ENCODE measurements around the gene ZNF273.
"Not testable (repeated sequence)": the region's sequence is repeated elsewhere in the genome, so short reads cannot be mapped to it uniquely, and the experiment has no call there.

ZNF273 gene

GRCh38 chr7:64902806-64903721 is at the start of gene ZNF273:
Gene ZNF273 (plus strand): TSS chr7:64903273. CDS start chr7:64903318, 45 bp downstream.
- DNase-seq, result peak; percentile 89

DNA sequence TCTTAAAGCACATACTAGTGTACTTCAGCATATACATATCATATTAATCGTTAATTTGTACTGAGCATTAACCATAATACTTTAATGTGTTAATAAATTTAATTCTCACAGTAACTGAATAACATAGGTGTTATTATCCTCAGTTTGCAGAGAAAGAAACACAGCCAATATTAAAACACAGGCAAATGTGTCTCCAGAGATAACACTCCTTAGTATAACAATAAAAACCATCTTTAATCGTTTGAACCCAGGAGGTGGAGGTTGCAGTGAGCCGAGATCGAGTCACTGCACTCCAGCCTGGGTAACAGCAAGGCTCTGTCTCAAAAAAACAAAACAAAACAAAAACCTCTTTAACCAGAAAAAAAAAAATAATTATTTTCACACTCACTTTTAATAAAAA is 49.4 kb upstream of the ZNF273 start:
- DNase-seq, result no peak

DNA sequence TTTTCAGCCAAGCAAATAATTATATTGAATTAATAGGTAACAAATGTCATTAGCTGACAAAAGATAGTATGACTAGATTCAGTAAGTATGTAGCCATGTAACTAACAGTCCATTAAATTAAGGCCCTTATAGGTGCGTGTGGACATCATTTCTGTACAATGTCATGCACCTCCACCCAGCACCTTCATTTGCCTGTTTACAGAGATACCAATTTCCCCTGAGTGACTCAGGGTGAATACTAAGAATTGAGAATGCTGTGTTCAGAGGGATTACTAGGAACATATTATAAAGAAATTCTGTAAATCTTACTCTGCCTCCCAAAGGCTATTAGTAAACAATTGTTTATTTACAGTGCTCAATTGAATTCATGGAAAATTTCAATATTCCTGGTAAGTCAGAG is 48.1 kb upstream of the ZNF273 start:
- no peak for DNase-seq

DNA sequence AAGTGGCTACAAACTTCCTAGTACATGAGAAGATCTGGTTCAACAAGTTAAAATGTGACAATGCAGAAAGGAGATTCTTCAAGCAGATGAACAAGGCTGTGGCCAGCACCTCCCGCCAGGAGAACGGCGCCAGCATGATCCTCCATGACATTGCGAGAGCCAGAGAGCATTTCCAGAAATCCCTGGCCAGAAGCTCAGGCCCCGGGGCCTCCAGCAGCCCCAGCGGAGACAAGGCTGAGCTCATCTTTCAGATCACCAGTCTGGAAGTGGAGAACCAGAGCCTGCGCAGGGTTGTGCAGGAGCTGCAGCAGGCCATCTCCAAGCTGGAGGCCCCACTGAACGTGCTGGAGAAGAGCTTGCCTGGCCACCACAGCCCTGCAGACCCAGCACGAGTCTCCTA is 40.1 kb upstream of the ZNF273 start:
- DNase-seq, result no peak

DNA sequence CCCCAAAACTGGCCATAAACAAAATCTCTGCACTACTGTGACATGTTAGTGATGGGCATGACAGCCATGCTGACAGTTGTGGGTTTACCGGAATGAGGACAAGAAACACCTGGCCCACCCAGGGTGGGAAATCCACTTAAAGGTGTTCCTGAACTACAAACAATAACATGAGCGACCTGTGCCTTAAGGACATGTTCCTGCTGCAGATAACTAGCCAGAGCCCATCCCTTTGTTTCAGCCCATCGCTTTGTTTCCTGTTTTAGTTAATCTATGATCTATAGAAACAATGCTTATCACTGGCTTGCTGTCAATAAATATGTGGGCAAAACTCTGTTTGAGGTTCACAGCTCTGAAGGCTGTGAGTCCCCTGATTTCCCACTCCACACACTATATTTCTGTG is 39.5 kb upstream of the ZNF273 start:
- not testable (repeated sequence) for DNase-seq

DNA sequence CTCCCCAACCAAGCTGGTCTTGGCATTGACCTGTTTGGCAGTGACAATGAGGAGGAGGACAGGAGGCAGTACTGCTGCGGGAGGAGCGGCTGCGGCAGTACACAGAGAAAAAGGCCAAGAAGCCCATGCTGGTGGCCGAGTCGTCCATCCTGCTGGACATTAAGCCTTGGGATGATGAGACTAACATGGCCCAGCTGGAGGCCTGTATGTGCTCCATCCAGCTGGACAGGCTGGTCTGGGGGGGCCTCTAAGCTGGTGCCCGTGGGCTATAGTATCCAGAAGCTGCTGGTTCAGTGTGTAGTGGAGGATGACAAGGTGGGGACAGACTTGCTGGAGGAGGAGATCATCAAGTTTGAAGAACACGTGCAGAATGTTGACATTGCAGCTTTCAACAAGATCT is 39.1 kb upstream of the ZNF273 start:
- no peak for DNase-seq

- no peak for DNase-seq
Observed at GRCh38 chr7:64867863-64868440, 35.1 kb upstream of the ZNF273 start.

DNA sequence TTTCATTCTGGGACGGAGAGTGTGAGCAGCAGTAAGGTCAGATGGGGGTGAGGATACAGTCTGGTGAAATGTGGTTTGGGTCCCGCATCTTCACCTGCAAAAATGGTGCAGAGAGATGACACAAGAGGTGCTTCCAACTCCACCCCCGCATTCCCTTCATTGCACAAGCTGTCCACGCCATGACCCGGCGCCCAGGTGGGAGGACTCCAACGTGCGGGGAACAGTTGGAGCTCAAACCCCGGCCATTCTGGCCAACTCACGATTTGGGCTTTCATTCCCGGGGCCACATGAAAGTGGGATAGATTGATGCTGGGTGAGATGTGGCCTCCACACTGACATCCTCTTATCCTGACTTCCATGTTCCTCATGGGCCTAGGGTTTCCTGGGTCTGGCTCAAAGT is 34.6 kb upstream of the ZNF273 start:
- no peak for DNase-seq

DNA sequence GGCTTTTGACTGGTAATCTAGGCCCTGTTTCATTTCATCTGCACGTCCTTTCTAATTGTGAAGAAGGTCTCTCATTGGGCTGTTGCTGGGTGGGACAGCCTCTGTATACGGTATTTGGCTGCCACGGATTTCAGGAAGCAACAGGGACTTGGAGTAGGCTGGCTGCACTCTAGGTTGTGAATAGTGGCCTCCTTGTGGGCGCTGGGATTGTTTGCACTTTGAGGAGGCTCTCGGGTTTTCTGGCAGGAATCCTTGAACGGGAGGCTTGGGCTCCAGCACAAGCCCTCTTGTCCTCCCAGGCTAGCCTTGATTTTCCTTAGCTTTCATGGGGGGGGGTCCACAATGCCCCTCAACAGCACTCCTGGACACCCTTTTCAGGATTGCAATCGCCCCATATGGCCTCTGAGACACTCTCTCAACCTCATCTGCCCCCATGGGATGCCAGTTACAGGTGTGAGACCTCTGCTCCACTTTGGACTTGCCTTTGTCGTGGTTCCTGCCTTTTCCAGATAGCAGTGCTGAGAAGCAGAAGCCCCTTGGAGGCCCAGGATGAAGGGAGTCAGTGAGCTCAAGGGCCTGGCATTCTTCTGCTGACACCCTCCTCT is 33.9 kb upstream of the ZNF273 start:
- no peak for DNase-seq

DNA sequence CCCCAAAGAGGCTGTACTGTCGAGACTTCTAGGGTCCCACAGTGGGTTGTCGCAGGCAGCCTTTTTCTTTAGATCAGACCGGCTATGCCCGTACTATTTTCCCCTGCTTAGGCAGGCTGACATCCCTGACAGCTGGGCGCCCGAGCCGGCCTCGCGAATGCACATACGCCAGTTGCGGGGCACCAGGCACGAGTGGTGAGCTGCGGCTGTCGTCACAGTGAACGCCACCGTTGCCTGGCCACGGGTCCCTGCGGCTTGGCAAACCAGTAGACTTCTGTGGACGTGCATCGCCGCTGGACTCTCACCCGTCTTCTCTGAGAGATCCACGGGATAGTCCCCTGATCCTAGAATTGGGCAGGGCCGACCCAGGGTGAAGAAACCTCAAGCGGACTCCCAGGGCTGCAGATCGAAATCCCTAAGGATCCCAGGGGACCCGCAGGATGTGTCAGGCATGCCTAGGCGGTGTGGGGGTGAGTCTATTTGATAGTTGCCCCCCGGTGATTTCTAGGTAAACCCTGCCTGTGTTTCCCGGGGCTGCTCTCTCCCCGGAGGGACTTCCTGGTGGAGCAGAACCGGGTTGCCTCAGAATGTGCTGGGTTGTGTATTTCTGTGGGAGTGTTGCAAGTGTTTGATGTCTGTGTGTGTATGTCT is 33.0 kb upstream of the ZNF273 start:
- DNase-seq, result no peak

GRCh38 chr7:64870656-64871055 is 32.4 kb upstream of the ZNF273 start:
- DNase-seq, result no peak

DNA sequence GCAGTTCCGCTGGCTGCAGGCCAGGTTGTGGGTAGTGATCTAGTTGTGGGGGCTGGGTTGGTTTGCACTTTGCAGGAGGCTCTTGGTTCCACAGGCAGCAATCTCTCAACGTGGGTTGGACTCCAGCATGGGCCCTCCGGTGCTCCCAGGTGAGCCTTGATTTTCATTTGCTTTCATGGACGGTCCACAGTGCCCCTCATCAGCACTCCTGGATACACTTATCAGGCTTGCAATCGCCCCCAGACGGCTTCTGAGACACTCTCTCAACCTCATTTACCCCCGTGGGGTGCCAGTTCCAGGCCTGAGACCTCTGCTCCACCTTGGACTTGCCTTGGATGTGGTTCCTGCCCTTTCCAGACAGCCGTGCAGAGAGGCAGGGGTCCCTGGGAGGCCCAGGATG is 31.3 kb upstream of the ZNF273 start:
- DNase-seq, result no peak

GRCh38 chr7:64872351-64873154 is 30.5 kb upstream of the ZNF273 start:
- DNase-seq, result no peak

DNA sequence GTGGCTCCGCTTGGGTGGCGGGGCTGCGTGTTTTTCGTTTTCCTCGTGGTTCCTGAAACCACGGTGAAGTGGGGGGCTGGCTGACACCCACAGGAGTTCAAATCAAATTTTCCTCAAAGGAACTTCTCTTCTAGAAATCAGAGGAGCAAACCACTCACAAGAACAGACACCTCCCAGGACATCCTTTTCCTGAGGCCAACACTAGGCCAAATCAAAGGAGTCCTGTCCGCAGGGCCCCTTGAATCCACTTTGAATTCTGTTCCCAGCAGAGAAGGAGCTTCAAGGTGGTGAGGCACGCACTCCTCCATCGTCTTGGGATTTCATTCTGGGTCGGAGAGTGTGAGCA is 29.9 kb upstream of the ZNF273 start:
- no peak for DNase-seq

GRCh38 chr7:64873517-64873916 is 29.6 kb upstream of the ZNF273 start:
- no peak for DNase-seq

- no peak for DNase-seq
Observed at GRCh38 chr7:64874114-64874513, 29.0 kb upstream of the ZNF273 start.

DNA sequence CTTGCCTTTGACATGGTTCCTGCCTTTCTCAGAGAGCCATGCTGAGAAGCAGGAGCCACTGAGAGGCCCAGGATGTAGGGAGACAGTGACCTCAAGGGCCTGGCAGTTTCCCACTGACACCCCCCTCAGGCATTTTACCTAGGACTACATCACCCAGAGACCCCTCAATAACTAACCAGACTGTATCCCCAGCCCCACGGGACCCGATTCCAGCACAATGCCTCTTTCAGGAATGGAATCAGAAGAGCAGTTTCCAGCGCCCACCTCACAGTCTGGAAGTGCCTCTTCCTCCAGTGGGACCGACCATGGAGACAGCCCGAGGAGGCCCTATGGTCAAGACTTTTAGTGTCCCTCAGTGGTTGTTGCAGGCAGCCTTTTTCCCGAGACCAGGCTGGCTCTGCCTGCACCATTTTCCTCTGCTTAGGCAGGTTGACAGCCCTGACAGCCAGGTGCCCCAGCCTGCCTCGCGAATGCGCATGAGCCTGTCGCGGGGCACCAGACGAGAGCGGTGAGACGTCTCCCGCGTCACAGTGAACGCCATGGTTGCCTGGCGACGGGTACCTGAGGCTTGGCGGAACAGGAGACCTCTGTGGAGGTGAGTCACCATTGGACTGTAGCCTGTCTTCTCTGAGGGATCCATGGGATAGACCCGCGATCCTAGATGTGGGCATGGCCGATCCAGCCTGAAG is 28.4 kb upstream of the ZNF273 start:
- DNase-seq, result no peak

DNA sequence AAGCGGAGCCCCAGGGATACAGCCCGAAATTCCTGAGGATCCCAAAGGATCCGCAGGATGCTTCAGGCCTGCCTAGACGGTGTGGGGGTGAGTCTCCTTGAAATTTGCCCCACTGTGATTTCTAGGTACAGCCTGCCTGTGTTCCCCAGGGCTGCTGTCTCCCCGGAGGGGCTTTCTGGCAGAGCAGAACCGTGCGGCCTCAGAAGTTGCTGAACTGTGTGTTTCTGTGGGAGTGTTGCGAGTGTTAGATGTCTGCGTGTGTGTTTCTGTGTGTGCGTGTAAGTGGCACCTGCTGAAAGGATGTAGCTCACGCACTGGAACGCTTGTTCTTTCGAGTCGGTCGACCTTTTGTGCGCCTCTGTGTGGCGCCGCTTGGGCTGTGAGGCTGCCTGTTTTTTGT is 27.8 kb upstream of the ZNF273 start:
- no peak for DNase-seq

GRCh38 chr7:64875658-64876406 is 27.2 kb upstream of the ZNF273 start:
- DNase-seq, result no peak

- peak; percentile 69 for DNase-seq
Observed at GRCh38 chr7:64876792-64877713, 26.0 kb upstream of the ZNF273 start.
